ENCODE measurements around the gene RAPGEF2.
"Not testable (repeated sequence)": the region's sequence is repeated elsewhere in the genome, so short reads cannot be mapped to it uniquely, and the experiment has no call there.

Gene RAPGEF2

DNA sequence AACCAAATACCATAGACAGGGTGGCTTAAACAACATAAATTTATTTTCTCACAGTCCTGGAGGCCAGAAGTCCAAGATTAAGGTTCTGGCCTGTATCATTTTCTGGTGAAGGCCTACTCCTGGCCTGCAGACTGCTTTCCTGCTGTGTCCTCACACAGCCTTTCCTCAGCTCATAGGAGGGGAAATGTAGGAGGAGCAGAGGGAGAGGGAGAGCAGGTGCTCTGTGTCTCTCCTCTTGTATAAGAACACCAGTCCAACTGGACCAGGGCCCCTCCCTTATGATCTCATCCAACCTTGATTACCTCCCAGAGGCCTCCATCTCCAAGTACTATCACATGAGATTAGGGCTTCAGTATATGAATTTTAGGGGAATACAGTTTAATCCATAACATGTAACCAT lies 34.3 kb downstream of the RAPGEF2 start:
- DNase-seq: no peak

DNA sequence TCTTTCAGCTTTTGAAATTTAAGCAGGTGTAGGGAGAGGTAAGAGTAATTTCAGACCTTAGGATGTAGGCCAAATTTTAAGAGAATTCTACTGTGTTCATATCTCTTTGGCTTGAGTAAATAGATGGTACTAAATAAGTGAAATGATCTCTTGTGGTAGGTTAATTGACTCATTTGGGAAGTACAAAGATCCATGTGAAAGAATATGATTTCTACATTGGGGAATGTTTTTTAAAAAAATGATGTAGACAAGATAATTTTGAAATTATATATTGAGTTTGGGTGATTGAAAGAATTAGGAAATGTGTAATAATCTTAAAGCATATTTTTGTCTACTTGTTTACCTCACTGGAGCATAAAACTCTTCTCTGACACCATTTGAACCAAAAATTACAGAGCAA lies 35.6 kb downstream of the RAPGEF2 start:
- DNase-seq: no peak

DNA sequence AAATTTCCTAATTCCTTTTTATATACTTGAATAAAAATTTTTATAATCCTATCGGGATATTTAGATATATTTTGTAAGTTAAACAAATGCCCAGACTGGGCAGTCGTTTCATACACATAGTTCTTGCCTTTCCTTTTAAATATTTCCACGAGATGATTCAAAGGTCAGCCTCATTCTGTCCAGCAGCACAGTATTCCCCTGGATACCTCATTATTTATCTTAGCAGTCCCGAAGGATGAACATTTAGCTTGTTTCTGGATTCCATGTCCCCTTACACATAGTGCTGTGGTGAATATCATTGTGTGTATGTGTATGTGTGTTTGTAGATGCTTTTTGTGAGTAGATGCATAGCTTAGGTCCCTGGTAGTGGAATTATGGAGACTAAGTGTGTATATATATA lies 38.3 kb downstream of the RAPGEF2 start:
- DNase-seq: no peak

DNA sequence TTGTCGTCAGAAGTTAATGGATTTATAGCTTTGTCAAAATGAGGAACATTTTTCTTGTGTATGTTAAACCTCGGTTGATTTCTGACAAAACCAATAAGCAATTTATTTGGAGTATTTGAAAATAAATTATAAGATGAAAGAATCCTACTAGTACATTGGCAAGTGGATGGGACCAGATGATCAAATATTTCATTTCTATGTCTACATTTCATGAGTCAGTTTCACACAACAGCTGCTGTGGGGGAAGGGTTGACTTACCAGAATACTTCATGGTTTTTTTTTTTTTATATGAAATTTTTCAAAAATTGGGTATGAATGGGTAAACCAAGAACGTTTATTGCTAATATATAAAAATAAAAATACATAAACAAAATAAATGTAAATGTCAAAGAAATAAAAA lies 39.4 kb downstream of the RAPGEF2 start:
- no peak for DNase-seq

- no peak for DNase-seq
Observed at GRCh38 chr4:159142681-159143384, 40.0 kb downstream of the RAPGEF2 start.

GRCh38 chr4:159143687-159144086 lies 40.8 kb downstream of the RAPGEF2 start:
- DNase-seq: no peak

DNA sequence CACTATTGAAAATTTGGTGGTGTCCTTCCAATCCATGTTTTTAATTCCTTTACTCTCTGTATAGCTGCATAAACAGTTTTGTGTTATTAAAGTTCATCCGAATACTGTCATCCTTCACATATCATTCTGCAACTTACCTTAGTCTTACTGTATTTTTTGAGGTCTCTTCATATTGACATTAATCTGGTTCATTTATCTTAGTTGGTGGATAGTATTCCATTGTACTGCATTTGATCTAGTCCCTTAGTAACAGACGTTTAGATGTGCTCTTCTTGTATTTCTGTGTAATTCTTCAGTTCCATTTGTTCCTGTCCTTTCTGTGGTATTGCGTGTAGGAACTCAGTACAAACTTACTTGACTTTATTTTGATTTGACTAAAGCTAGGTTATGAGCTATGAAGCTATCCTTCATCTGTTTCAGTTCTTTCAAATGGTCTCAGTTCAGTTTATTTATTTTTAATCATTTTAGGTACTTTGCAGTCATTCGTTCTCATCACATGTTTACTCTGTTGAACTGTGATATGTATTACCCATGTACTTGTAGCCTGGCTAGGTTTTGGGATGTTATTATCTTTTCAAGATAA lies 41.3 kb downstream of the RAPGEF2 start:
- DNase-seq: no peak

GRCh38 chr4:159145318-159145991 lies 42.6 kb downstream of the RAPGEF2 start:
- no peak for DNase-seq

DNA sequence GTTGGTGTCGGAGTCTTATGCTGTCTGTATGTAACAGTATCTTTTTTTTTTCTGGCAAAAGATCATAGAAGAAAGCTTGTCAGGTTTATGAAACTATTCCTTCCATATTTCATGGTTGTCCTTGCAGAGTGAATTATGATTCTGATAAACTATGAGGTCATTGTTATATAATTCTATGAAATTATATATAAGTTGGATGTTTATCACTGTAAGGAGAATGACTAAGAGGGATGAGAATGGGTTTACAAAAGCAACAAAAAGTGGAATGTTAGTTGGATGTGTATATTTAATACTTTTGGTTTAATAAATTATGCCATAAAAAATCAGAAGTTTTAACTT lies 43.1 kb downstream of the RAPGEF2 start:
- DNase-seq: no peak

GRCh38 chr4:159146488-159146887 lies 43.6 kb downstream of the RAPGEF2 start:
- DNase-seq: no peak

DNA sequence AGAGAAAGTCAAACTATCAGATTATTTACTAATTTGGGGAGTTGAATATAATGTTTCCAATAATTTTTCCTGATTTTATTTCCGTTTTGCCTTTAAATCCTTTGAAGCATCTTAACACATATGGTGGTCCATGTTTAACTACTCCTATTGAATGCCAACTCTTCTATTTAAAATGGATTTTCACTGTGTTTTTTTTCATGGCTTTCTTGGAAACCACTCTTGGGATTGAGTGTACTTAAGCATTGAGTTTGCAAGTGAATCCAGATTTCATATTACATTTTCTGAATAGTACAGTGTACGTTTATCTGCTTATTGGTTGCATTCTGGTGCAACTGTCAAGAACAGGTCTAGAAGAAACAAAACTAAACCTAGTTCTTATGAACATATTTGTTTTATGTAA lies 45.6 kb downstream of the RAPGEF2 start:
- DNase-seq: no peak

DNA sequence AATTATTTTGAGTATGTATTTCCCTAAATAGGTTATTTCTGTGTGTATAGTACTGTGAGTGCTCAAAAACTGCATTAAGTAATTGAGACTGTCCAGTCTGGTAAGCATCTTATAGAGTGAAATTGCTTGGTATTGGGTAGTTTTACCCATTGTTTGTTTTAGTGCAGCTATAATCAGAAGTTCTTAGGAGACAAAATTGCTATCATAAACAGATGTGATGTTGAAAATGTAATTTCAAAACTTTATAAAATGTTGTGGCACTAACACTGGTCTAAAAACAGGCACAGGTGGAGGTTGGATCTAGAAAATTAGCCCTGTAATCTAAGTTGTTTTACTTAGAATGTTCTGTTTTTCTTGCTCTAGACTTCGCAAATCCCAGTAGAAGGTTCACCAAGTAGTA lies 46.8 kb downstream of the RAPGEF2 start:
- no peak for DNase-seq

DNA sequence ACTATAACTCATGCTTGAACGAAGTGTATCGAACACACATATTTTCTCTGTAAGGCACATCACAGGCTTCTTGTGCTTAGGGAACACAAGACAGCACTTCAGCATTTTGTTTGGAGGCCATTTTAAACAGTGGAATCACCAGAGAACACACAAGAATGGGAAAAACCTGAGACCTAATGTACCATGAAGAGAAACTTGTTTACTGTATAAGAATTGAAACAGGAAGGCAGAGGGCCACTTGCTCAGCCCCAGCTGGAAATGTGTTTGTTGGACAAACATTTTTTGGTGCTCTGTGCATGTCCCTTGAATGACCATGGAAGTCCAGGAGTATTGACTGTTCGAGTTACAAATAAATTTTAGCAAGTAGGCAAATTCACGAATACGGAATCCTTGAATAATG lies 47.5 kb downstream of the RAPGEF2 start:
- no peak for DNase-seq

DNA sequence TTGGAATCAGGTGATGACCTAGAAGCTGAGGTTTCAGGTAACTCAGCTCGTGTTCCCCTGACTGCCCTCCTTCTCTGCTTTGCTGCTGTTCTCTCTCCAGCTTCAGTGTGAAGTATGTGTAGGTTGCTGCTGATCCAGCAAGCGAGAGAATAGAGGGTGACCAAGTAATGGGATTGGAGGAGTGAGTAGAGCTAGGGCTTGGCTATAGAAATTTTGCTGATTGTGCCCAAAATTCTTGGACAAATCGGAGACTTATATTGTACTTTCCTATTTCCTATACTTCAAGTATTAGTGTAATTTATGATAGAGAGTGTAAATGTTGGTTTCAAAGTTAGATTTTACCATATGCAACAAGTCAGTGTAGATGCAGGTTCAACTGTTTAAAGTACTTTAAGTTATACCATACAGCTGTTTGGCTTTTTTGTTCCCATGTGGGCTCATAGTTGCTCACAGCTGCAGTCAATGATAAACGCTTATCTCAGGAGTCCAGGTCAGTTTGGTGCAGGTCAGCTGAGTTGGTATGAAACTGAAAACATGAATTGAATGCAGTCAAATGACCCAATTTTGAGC lies 48.0 kb downstream of the RAPGEF2 start:
- no peak for DNase-seq

GRCh38 chr4:159151689-159152088 lies 48.8 kb downstream of the RAPGEF2 start:
- no peak for DNase-seq

GRCh38 chr4:159152181-159152580 lies 49.3 kb downstream of the RAPGEF2 start:
- DNase-seq: no peak

DNA sequence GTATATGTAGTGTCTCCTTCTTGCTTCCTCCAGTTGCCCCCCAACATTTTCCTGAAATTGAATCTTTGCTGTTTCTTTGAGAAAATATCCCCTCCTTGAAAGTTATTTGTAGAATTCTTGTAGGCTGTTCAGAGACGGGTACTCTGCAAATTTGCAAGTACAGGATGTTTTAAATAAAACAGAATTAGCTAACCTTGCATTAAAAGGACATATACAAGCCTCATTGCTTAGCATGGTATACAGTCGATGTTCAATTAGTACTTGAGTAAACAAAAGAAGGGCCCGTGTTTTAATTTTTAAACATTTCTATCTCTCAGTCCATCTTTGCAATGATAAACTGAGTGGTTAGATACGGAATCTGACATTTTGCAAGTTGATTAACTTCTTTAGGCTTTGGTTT lies 50.8 kb downstream of the RAPGEF2 start:
- DNase-seq: no peak

DNA sequence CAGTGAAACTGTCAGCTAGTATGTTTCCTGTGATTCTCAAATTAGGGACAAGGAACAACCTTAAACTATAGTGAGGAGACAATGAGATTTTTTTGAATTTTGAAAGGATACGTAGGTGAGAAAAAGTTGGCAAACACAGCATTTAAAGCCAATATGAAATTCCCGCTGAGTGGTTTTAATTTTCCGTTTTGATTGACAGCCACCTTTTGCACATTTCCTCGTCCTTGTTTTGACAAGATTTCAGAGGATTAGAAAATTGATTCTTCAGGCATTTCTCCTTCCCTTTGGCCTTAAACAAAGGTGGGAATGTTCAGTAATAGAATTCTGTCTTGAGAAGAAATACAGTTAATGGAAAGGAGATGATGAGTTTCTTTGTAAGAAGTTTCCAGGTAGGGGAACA lies 52.2 kb downstream of the RAPGEF2 start:
- no peak for DNase-seq

DNA sequence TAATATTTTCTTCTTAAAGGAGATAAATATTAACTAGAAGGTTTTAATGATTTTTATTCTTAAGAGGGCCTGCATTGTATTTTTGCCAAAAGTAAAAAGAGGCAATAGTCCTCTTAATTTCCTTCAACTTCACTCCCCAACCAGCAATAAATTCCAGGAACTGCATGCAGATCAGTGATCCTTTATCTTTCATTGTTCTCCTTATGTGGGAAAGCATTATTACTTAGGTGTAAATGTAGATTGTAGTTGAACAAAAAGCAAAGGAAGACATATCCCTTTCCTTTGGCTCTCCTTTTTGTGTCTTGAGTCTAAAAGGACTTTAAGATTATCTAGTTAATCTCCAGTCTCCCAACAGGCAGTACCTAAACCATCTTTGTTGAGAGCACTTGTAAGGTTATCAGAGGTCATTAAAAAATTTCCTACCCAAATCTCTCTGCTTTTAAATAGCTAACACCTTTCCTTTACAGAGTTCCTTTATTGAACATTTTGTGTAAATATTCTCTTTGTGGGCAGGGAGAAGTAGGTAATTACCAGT lies 55.3 kb downstream of the RAPGEF2 start:
- no peak for DNase-seq

DNA sequence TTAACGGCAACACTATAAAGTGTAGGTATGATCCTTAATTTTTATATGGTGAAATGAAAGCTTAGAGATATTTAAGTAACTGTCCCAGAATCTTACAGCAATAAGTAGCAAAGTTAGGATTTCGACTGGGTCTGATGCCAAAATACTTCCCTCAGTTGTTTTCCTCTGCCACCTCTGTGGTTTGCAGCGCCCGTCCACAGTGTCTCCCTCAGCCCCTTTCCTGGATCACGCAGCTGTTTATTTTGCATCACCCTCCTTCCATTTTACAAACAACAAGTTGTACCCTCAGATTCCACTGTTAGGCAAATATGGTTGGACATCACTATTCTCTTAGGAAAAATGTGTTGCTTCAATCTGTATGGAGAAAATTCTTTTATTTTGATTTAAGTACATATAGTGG lies 56.1 kb downstream of the RAPGEF2 start:
- no peak for DNase-seq

GRCh38 chr4:159159611-159160010 lies 56.7 kb downstream of the RAPGEF2 start:
- DNase-seq: peak; percentile 21

DNA sequence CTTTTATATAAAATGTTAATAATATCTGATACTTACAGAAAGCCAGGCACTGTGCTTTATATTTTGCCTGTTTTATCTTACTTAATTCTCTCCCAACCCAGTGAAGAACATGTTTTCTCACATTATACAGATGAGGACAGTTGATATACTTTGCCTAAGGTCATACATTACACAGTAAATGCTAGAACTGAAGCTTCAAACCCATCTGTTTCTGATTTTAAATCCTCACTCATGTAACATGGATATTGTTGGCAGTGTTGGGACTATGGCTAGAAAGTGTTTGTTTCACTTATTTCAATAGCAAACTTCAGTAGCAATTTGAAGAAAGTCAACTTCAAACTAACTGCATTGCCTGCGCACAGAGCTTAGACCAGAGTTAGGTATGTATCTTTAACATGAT lies 57.4 kb downstream of the RAPGEF2 start:
- no peak for DNase-seq

- DNase-seq: not testable (repeated sequence)
Observed at GRCh38 chr4:159161436-159161835, 58.6 kb downstream of the RAPGEF2 start.

- no peak for DNase-seq
Observed at GRCh38 chr4:159162576-159162975, 59.7 kb downstream of the RAPGEF2 start.

All from NCI-H2081 treated with DMSO at 0.1 percent for 48 hours (cell line).